IPS DF 19.7 (cell line): ENCODE results near the gene GKN1.

ENCODE experiments used
- DNase-seq: peaks from one replicate; pipeline ENCODE4 v3.0.0-alpha.2; 2013; ENCODE audit warnings: low read depth, low spot score

GKN1 gene

GRCh38 chr2:68959001-68959400 is 15.4 kb upstream of the GKN1 start:
- no peak for DNase-seq

DNA sequence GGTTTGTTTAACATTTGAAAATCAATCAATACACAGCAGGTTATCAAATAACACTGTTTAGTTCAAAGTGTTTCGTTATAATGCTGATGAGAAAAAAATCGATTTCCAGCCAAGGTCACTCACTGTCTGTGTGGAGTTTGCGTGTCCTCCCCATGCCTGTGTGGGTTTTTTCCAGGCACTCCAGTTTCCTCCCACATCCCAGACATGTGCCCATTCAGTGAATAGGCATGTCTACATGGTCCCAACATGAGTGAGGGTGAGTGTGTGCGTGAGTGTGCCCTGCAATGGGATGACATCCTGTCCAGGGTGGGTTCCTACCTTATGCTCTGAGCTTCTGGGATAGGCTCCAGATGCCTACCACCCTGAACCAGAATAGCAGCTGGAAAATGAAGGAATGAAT is 13.1 kb upstream of the GKN1 start:
- no peak for DNase-seq

- DNase-seq: no peak
Observed at GRCh38 chr2:68964282-68964681, 10.2 kb upstream of the GKN1 start.

GRCh38 chr2:68968221-68968620 is 6.2 kb upstream of the GKN1 start:
- no peak for DNase-seq

DNA sequence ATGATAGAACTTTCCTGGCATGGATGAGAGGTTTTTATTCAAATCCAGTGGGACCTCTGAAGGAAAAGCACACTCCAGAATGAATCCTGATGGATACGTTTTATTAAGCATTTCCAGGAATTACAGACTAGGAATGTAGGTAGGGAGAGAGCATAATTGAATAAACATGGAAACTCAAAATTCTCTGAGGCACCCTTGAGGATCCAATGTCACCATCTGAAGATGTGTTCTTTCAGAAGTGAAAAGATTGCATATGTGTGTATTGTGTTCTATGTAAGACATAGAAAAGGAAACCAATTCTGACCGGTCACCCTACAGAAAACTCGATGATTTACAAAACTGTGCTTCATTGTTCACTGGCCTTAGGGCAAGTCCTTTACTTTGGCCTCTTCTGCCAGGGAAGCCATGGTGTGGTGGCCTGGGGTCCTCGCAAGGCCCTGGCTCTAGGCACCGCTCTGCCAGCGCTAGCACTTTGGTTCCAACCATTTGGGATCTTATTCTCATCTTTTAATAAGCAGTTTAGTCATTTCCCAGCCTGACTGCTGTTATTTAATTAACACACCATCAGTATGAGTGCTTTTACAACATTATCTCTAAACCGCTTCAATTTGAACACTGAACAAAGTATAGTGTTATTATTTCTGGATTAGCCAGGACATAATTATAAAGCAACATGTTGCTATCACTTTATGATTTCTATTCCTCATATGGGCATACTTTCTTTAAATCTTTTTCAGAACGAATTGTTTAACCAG is 4.5 kb upstream of the GKN1 start:
- no peak for DNase-seq

- no peak for DNase-seq
Observed at GRCh38 chr2:68970566-68971265, 3.7 kb upstream of the GKN1 start.

DNA sequence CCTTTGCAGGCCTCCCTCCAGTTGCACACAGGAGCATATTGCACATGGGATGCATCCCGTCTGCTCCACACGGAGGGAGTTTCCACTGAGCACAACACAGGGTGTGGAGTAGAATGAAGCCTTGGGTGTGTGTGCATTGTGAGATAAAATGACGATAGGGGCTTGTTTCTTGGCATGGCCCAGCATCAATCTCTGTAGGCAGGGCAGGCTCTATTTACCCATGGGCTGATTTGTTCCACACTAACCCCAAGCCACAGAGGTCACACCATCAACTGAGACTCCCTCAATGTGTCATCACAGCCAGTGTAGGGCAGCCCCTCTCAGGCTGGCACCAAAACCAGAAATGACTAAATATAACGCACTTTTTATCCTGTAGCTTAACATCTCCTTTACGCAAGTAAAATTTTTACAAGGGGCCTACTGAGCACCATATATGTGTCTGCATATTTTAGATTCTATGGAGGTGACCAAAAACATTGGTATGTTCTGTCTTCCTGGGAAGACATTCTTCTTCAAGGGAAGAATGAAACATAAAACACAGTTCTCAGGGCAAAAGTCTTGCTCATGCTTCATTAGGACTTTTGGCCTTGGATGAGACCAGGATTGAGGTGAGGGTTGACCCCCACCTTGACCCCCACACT is 2.7 kb upstream of the GKN1 start:
- no peak for DNase-seq

DNA sequence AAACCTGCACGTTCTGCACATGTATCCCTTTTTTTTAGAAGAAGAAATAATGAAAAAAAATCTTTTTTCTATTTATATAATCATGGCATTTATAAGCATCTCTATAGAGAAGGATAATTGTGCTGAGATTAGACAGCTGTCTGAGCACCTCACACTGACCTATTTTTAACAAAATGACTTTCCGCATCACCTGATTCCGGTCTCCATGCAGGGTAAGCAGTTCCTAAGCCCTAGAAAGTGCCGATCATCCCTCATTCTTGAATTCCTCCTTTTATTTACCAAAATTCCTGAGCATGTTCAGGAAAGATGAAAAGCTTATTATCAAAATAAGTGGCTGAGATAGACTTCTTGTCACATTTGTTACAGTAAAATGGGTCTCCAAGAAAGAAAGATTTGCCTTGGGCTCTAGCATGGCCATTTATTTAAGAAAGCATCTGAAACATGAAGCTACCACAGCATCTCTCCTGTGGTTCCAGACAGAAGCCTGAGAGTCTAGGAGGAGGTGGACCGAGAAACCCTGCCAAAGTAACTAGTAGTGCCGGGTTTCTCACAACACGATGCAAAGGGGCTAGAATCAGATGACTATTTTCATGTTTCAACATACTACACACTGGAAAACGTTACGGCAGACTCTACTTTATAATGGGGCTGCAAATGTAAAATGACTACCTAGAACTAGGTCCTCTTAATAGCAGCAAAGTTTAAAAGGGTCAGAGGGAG is 670 bp downstream of the GKN1 start:
- DNase-seq: no peak

GRCh38 chr2:68975844-68976243 is 1.4 kb downstream of the GKN1 start:
- no peak for DNase-seq

DNA sequence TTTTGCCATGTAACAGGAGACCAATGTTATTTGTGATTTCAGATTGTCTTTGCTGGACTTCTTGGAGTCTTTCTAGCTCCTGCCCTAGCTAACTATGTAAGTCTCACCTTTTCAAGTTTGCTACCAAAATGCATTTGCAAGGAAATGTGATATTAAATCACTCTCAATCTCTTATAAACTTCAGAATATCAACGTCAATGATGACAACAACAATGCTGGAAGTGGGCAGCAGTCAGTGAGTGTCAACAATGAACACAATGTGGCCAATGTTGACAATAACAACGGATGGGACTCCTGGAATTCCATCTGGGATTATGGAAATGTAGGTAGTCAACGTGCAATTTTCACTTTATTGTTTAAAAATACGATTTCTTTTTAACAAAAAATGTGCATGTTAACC is 3.0 kb downstream of the GKN1 start:
- no peak for DNase-seq

- DNase-seq: no peak
Observed at GRCh38 chr2:68978098-68978497, 3.7 kb downstream of the GKN1 start.

GRCh38 chr2:68980956-68981355 is 6.5 kb downstream of the GKN1 start:
- DNase-seq: no peak

GRCh38 chr2:68987021-68987503 is 12.6 kb downstream of the GKN1 start:
- no peak for DNase-seq

GRCh38 chr2:68989035-68989434 is 14.6 kb downstream of the GKN1 start:
- no peak for DNase-seq

- DNase-seq: no peak
Observed at GRCh38 chr2:68992341-68992740, 17.9 kb downstream of the GKN1 start.

DNA sequence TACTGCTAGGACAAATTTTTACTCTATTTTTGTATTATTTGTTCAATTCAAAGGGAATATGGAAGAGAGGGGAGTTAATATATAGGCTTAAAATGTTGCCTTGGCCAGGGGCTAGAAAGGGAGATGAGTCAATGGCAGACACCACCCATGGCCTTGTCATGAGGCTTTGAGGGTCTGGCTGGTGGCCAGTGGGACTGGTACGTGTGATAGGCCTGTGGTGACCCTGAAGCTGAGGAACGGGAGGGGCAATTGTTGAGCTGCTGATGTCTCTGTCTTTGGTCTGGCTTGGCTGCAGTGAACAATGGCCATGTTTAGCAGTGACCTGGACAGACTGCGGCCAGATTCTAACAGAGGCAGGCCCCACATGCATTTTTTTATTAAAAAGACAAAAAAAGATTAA is 18.5 kb downstream of the GKN1 start:
- no peak for DNase-seq

GRCh38 chr2:68993660-68994059 is 19.2 kb downstream of the GKN1 start:
- DNase-seq: no peak

DNA sequence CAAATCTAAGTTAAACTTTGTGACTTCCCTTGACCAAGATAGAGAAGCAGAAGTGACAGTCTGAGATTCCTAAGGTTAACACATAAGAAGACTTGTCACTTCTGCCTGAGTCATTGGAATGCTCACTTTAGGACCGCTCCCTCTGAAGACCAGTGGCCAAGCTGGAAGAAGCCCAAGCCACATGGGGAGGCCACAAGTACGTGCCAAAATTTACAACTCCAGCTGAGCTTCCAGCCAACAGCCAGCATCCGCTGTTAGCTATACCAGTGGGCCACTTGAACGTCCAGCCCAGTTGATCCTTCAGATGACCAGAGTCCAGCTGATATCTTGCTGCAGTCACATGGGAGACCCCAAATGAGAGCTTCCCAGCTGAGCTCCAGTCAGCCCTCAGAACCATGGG is 20.4 kb downstream of the GKN1 start:
- no peak for DNase-seq

GRCh38 chr2:68995916-68996315 is 21.5 kb downstream of the GKN1 start:
- DNase-seq: no peak

DNA sequence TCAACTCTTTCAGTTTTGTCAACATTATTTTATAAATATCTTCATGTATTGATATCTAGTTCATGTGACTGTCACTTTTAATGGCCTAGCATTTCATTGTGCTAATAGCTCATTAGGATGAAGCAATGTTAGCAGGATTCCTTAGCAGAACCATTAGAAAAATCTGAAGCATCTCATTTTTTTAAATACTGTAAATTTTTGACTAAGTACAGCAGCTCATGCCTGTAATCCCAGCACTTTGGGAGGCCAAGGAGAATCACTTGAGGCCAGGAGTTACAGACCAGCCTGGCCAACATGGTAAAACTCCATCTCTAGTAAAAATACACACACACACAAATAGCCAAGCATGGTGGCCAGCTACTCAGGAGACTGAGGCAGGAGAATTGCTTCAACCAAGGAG is 23.0 kb downstream of the GKN1 start:
- no peak for DNase-seq

GRCh38 chr2:69001879-69002278 is 27.4 kb downstream of the GKN1 start:
- no peak for DNase-seq

- no peak for DNase-seq
Observed at GRCh38 chr2:69003731-69004130, 29.3 kb downstream of the GKN1 start.
